HCT116 (cell line): ENCODE measurements around the gene RMND5A. TPM values are rescaled to one million over a fixed set of nuclear protein-coding genes. Genes with fewer than 3 reads are reported as not detected.

Source experiments
- ATAC-seq: fragments of 200-7000 bp; cut with Tn5 transposase; 2 replicates; pipeline ENCODE4 v1.9.1; 2020; ENCODE audit warnings: mild to moderate bottlenecking, moderate library complexity
- BruUV-seq: library from RNA; stranded (reverse); fragments of 400-500 nt; replicated peaks from 2 replicates; lab custom pipeline; 2021; lab: Mats Ljungman, UMichigan
- CTCF ChIA-PET: fragments of 300-600 bp; sonication (Branson Sonifier 250); formaldehyde crosslinking; loops from one replicate; lab custom pipeline; 2021; ENCODE audit warnings: antibody characterized with exemption; lab: Charles Lee
- POLR2A ChIA-PET: fragments of 300-600, 350-600 bp; sonication (Branson Sonifier 250); formaldehyde crosslinking; loops from one replicate; lab custom pipeline; 2021; ENCODE audit warnings: antibody characterized with exemption; lab: Charles Lee
- RAD21 ChIA-PET, 2 experiments: fragments of 300-600 bp; sonication (Branson Sonifier 250); formaldehyde crosslinking; loops; one replicate each; lab custom pipeline; 2023; ENCODE audit warnings: low total read pairs in 2 of 2; ENCODE audit not compliant: uncharacterized antibody in 2 of 2, unreplicated experiment in 2 of 2, low non-redundant PET in 1 of 2; lab: Charles Lee
- DNase-seq: peaks from one replicate; pipeline ENCODE4 v3.0.0-alpha.2; 2010; ENCODE audit warnings: low read depth, low spot score
- H2AFZ ChIP-seq: fragments of 200-600 bp; shearing (Covaris generic), sonication (generic); 2 replicates; pipeline ENCODE4 v1.6.1; 2017; ENCODE audit warnings: low read depth, mixed run types, mixed read lengths, antibody characterized with exemption, low read length; ENCODE audit not compliant: poor library complexity, severe bottlenecking
- H3K27ac ChIP-seq: 2 replicates; pipeline ENCODE4 v1.5.1; 2012; ENCODE audit warnings: low read depth, low read length
- H3K27me3 ChIP-seq: fragments of 200-600 bp; sonication (generic); 2 replicates; pipeline ENCODE4 v1.6.1; 2016; ENCODE audit warnings: mixed run types, low read length, mixed read lengths; ENCODE audit not compliant: insufficient read depth
- H3K36me3 ChIP-seq, 2 experiments: fragments of 200-500 bp in 1 of 2; fragments of 200-600 bp in 1 of 2; sonication (Bioruptor generic) in 1 of 2; sonication (generic) in 1 of 2; 2 replicates each; pipeline versions ENCODE4 v1.5.1 to v1.6.1; 2014 to 2016; ENCODE audit warnings: low read length in 2 of 2, inconsistent platforms in 1 of 2, mixed read lengths in 1 of 2, mixed run types in 1 of 2; ENCODE audit not compliant: insufficient read depth in 2 of 2, control insufficient read depth in 1 of 2
- H3K4me1 ChIP-seq, 2 experiments: fragments of 200-600 bp in 1 of 2; sonication (generic) in 1 of 2; 2 replicates each; pipeline versions ENCODE4 v1.5.1 to v1.6.1; 2012 to 2017; ENCODE audit warnings: low read length in 2 of 2, inconsistent platforms in 1 of 2, mild to moderate bottlenecking in 1 of 2, mixed read lengths in 1 of 2, mixed run types in 1 of 2, moderate library complexity in 1 of 2; ENCODE audit not compliant: insufficient read depth in 2 of 2, control insufficient read depth in 1 of 2
- H3K4me2 ChIP-seq: fragments of 200-600 bp; sonication (generic); 2 replicates; pipeline ENCODE4 v1.6.1; 2017; ENCODE audit warnings: mixed run types, low read length, mixed read lengths
- H3K4me3 ChIP-seq, 2 experiments: fragments of 200-600 bp in 1 of 2; sonication (generic) in 1 of 2; replicated peaks in 1 of 2; 2 replicates each; pipeline ENCODE4 v1.5.1; 2011 to 2016; ENCODE audit warnings: low read length in 2 of 2, control low read depth in 1 of 2, low read depth in 1 of 2, mild to moderate bottlenecking in 1 of 2, mixed read lengths in 1 of 2, mixed run types in 1 of 2
- H3K79me2 ChIP-seq: fragments of 200-600 bp; sonication (generic); 2 replicates; pipeline ENCODE4 v1.6.1; 2017; ENCODE audit warnings: mild to moderate bottlenecking, mixed run types, low read length, moderate library complexity, mixed read lengths; ENCODE audit not compliant: insufficient read depth
- H3K9ac ChIP-seq: fragments of 200-600 bp; sonication (generic); 2 replicates; pipeline ENCODE4 v1.6.1; 2016; ENCODE audit warnings: low read length, mixed read lengths
- H3K9me2 ChIP-seq: fragments of 200-600 bp; sonication (generic), shearing (Covaris generic); 2 replicates; pipeline ENCODE4 v1.6.1; 2017; ENCODE audit warnings: mixed run types, mild to moderate bottlenecking, moderate library complexity; ENCODE audit not compliant: insufficient read depth
- H3K9me3 ChIP-seq, 2 experiments: fragments of 200-500 bp in 1 of 2; fragments of 200-600 bp in 1 of 2; sonication (Bioruptor generic) in 1 of 2; sonication (generic) in 1 of 2; 2 replicates each; pipeline ENCODE4 v1.6.1; 2014 to 2017; ENCODE audit warnings: low read length in 2 of 2, mixed read lengths in 2 of 2, inconsistent platforms in 1 of 2, low read depth in 1 of 2, mild to moderate bottlenecking in 1 of 2, mixed run types in 1 of 2, moderate library complexity in 1 of 2; ENCODE audit not compliant: control insufficient read depth in 1 of 2, insufficient read depth in 1 of 2
- H4K20me1 ChIP-seq: fragments of 200-600 bp; sonication (generic), shearing (Covaris generic); 2 replicates; pipeline ENCODE4 v1.6.1; 2017; ENCODE audit warnings: mixed run types, mild to moderate bottlenecking, moderate library complexity; ENCODE audit not compliant: insufficient read depth
- CEBPB ChIP-seq: IDR thresholded peaks from 2 replicates; pipeline ENCODE4 v1.6.1; 2012; ENCODE audit warnings: low read depth
- EZH2phosphoT487 ChIP-seq: fragments of 200-600 bp; IDR thresholded peaks from 2 replicates; pipeline ENCODE4 v1.6.1; 2018; ENCODE audit warnings: antibody characterized with exemption, borderline replicate concordance
- POLR2A ChIP-seq: IDR thresholded peaks from 2 replicates; pipeline ENCODE4 v1.7.0; 2011; ENCODE audit warnings: borderline replicate concordance; ENCODE audit not compliant: insufficient read depth, insufficient read length; ENCODE audit errors: extremely low read depth
- RAD21 ChIP-seq: IDR thresholded peaks from 2 replicates; pipeline ENCODE4 v1.6.1; 2012; ENCODE audit warnings: low read depth, mild to moderate bottlenecking
- SRF ChIP-seq: IDR thresholded peaks from 2 replicates; pipeline ENCODE4 v1.6.1; 2012; ENCODE audit warnings: low read depth
- TCF7L2 ChIP-seq: IDR thresholded peaks from 2 replicates; pipeline ENCODE4 v1.7.0; 2011; ENCODE audit warnings: borderline replicate concordance, inconsistent platforms; ENCODE audit not compliant: insufficient read depth, insufficient read length; ENCODE audit errors: extremely low read depth
- ZFX ChIP-seq: fragments of 450-650 bp; IDR thresholded peaks from 2 replicates; pipeline ENCODE4 v1.6.1; 2017
- ZNF274 ChIP-seq: fragments of 200-500 bp; sonication (Bioruptor generic); IDR thresholded peaks from 2 replicates; pipeline ENCODE4 v1.6.1; 2014; ENCODE audit warnings: mild to moderate bottlenecking, low read depth, low read length, inconsistent platforms
- intact Hi-C: fragments of 100-400 bp; cut with micrococcal nuclease; formaldehyde crosslinking; loops from 2 replicates; pipeline ENCODE4 v1.10.0; 2022
- total RNA-seq: library from RNA; stranded (reverse); gene quantifications from one replicate; pipeline ENCODE4 v1.2.1, GENCODE V29; 2021; ENCODE audit not compliant: unreplicated experiment
- TF ChIP-seq, protein P1 (sequence below): IDR thresholded peaks from 2 replicates; pipeline ENCODE4 v1.6.1; 2012
- TF ChIP-seq, protein P2 (sequence below): IDR thresholded peaks from 2 replicates; pipeline ENCODE4 v1.6.1; 2012
- TF ChIP-seq, protein P3 (sequence below), 3 experiments: fragments of 200-600 bp in 1 of 3; sonication (generic) in 1 of 3; IDR thresholded peaks in 2 of 3; conservative IDR thresholded peaks in 1 of 3; 2 replicates each; pipeline ENCODE4 v1.5.1; 2012 to 2017; ENCODE audit warnings: low read depth in 2 of 3, low read length in 2 of 3, antibody characterized with exemption in 1 of 3, borderline replicate concordance in 1 of 3, control low read depth in 1 of 3, mild to moderate bottlenecking in 1 of 3, mixed read lengths in 1 of 3, mixed run types in 1 of 3, moderate library complexity in 1 of 3; ENCODE audit not compliant: insufficient read depth in 1 of 3
- TF ChIP-seq, protein P4 (sequence below): IDR thresholded peaks from 2 replicates; pipeline ENCODE4 v1.6.1; 2011; ENCODE audit warnings: mild to moderate bottlenecking, low read length, moderate library complexity; ENCODE audit not compliant: insufficient replicate concordance; ENCODE audit errors: extremely low read depth

Gene RMND5A
- total RNA-seq, 1 experiment from 2014 or later = 32.4 TPM

DNA sequence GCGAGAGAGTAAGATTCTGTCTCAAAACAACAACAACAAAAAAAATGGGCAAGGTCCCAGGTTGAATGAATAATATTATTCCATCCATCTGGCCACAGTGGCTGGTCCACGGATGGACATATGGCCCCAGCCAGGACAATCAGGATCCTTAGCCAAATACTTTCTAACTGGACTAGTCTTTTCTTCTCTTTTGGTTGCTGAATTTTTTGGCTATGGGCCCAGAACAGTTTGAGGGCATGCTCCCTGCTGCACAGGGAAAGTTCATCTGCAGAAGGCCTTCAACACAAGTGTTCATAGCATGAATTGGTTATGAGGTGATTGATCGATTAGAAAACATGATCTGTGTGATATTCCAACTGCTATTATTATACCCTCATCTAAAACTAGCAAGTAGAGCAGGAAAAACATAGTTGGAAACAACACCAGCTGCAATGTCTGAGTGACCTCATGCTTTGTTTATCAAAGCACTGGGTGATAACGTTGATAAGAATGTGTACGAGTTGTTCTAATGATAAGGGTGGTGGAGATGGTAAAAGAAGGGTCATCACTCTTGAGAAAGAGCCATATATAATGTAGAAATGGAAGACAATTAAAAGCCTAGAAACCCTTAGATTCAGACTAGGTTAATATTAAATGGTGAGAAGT, 48.6 kb upstream of the RMND5A start (continued):
- TF ChIP-seq ZNF274 = no peak

DNA sequence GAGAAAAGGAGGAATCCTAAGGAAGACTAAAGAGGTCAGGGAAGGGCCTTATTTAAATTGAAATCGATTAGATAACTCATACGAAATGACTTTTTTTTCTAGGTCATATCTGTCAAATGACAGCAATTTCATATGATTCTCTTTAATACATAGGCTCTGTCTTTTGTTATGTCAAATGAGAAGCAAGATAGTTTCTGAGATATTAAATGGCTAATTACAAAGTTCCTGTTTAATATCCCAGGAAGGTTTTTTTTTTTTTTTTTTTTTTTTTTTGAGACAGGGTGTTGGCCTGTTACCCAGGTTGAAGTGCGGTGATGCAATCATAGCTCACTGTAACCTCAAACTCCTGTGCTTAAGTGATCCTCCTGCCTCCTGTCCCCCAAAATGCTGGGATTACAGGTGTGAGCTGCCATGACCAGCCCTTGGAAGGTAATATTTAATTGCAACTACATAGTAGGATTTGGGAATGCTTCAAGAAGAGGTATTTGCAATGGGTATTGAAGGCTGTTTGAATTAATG, 48.0 kb upstream of the RMND5A start:
- ChIA-PET CTCF (no interaction called here), POLR2A (no interaction called here), RAD21 (no interaction called here)
- BruUV-seq = no TSS peak
- 0 out of 2 replicates have a peak, but pooled peaks have one; percentile 7 for TF ChIP-seq CEBPB
- TF ChIP-seq, protein P1, sequence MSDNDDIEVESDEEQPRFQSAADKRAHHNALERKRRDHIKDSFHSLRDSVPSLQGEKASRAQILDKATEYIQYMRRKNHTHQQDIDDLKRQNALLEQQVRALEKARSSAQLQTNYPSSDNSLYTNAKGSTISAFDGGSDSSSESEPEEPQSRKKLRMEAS = no peak
- TF ChIP-seq RAD21 = no peak
- TF ChIP-seq EZH2phosphoT487 = no peak
- TF ChIP-seq, protein P2, sequence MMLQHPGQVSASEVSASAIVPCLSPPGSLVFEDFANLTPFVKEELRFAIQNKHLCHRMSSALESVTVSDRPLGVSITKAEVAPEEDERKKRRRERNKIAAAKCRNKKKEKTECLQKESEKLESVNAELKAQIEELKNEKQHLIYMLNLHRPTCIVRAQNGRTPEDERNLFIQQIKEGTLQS = no peak
- no peak for TF ChIP-seq SRF
- no peak overlapping the region for H3K4me3 ChIP-seq
- no peaks in the 10 kb centered on the region for H3K9me3 ChIP-seq
- no peak overlapping the region for H3K27ac ChIP-seq
- DNase-seq = no peak
- no peaks in the 10 kb centered on the region for H3K27me3 ChIP-seq
- H3K4me1 ChIP-seq = no peaks in the 10 kb centered on the region
- intact Hi-C loops = no loop called here
- no peaks in the 10 kb centered on the region for H3K79me2 ChIP-seq
- no peak overlapping the region for H3K9ac ChIP-seq
- H2AFZ ChIP-seq = no peak overlapping the region
- no peaks in the 10 kb centered on the region for H3K9me2 ChIP-seq
- no peak overlapping the region for H3K4me2 ChIP-seq
- no peaks in the 10 kb centered on the region for H4K20me1 ChIP-seq
- no peaks in the 10 kb centered on the region for H3K36me3 ChIP-seq
- no peak for ATAC-seq

DNA sequence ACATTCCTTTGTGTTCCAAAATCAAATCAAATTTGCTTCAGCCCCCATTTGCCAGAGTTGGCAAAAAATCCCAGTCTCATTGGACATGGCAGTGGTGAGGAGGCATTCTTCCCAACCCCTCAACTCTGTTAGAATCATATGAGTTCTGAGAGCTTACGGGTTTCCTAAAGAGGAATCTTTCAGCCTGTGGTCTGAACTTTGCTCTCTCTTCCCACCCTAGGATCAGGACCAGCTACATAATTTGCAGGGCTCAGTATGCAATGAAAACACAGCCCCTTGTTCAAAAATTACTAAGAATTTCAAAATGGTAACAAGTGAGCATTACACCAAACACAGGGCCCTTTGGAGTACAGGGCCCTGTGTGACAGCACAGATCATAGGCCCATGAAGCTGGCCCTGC, 47.1 kb upstream of the RMND5A start:
- ChIA-PET POLR2A (no interaction called here), RAD21 (no interaction called here), CTCF (no interaction called here)
- DNase-seq (no peak), ATAC-seq (no peak)
- no peaks in the 10 kb centered on the region for H3K36me3 ChIP-seq
- no peaks in the 10 kb centered on the region for H3K27me3 ChIP-seq
- H2AFZ ChIP-seq = no peak overlapping the region
- no peak overlapping the region for H3K4me3 ChIP-seq
- no TSS peak for BruUV-seq
- no peaks in the 10 kb centered on the region for H3K79me2 ChIP-seq
- no peak overlapping the region for H3K27ac ChIP-seq
- H3K4me2 ChIP-seq = no peak overlapping the region
- H4K20me1 ChIP-seq = no peaks in the 10 kb centered on the region
- no peaks in the 10 kb centered on the region for H3K9me2 ChIP-seq
- no peaks in the 10 kb centered on the region for H3K9me3 ChIP-seq
- H3K9ac ChIP-seq = no peak overlapping the region
- H3K4me1 ChIP-seq = no peaks in the 10 kb centered on the region
- intact Hi-C loops = no loop called here
- no peak for TF ChIP-seq ZNF274
- TF ChIP-seq, protein P3, sequence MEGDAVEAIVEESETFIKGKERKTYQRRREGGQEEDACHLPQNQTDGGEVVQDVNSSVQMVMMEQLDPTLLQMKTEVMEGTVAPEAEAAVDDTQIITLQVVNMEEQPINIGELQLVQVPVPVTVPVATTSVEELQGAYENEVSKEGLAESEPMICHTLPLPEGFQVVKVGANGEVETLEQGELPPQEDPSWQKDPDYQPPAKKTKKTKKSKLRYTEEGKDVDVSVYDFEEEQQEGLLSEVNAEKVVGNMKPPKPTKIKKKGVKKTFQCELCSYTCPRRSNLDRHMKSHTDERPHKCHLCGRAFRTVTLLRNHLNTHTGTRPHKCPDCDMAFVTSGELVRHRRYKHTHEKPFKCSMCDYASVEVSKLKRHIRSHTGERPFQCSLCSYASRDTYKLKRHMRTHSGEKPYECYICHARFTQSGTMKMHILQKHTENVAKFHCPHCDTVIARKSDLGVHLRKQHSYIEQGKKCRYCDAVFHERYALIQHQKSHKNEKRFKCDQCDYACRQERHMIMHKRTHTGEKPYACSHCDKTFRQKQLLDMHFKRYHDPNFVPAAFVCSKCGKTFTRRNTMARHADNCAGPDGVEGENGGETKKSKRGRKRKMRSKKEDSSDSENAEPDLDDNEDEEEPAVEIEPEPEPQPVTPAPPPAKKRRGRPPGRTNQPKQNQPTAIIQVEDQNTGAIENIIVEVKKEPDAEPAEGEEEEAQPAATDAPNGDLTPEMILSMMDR (IDR thresholded peaks at IDR 0.05 in 2 of 3, conservative IDR thresholded peaks at IDR 0.05 in 1 of 3; ENCODE audit: borderline replicate concordance in 1 of 3, insufficient read depth in 1 of 3, low read depth in 2 of 3, low read length in 2 of 3) = no peak
- TF ChIP-seq, protein P1 = no peak
- no peak for TF ChIP-seq POLR2A
- no peak for TF ChIP-seq ZFX
- TF ChIP-seq, protein P4, sequence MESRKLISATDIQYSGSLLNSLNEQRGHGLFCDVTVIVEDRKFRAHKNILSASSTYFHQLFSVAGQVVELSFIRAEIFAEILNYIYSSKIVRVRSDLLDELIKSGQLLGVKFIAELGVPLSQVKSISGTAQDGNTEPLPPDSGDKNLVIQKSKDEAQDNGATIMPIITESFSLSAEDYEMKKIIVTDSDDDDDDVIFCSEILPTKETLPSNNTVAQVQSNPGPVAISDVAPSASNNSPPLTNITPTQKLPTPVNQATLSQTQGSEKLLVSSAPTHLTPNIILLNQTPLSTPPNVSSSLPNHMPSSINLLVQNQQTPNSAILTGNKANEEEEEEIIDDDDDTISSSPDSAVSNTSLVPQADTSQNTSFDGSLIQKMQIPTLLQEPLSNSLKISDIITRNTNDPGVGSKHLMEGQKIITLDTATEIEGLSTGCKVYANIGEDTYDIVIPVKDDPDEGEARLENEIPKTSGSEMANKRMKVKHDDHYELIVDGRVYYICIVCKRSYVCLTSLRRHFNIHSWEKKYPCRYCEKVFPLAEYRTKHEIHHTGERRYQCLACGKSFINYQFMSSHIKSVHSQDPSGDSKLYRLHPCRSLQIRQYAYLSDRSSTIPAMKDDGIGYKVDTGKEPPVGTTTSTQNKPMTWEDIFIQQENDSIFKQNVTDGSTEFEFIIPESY = no peak
- no peak for TF ChIP-seq TCF7L2
